GM12874 (cell line): ENCODE data around the gene ZNF296.

ENCODE experiments used
- CTCF ChIP-seq: IDR thresholded peaks from 2 replicates; pipeline ENCODE4 v1.5.1; 2011; ENCODE audit warnings: low read depth, mild to moderate bottlenecking, control low read depth, low read length, moderate library complexity; ENCODE audit not compliant: insufficient read depth

The ZNF296 gene

GRCh38 chr19:45100846-45101252, 24.6 kb upstream of the ZNF296 start:
- no peak for TF ChIP-seq CTCF

GRCh38 chr19:45100201-45100600, 23.9 kb upstream of the ZNF296 start:
- TF ChIP-seq CTCF, result no peak

- no peak for TF ChIP-seq CTCF
These were observed 23.4 kb upstream of the ZNF296 start for GRCh38 chr19:45099467-45100191.

- no peak for TF ChIP-seq CTCF
These were observed 22.5 kb upstream of the ZNF296 start for GRCh38 chr19:45098521-45099466.

GRCh38 chr19:45097776-45098520, 21.7 kb upstream of the ZNF296 start:
- no peak for TF ChIP-seq CTCF

GRCh38 chr19:45097450-45097775, 21.1 kb upstream of the ZNF296 start:
- no peak for TF ChIP-seq CTCF

DNA sequence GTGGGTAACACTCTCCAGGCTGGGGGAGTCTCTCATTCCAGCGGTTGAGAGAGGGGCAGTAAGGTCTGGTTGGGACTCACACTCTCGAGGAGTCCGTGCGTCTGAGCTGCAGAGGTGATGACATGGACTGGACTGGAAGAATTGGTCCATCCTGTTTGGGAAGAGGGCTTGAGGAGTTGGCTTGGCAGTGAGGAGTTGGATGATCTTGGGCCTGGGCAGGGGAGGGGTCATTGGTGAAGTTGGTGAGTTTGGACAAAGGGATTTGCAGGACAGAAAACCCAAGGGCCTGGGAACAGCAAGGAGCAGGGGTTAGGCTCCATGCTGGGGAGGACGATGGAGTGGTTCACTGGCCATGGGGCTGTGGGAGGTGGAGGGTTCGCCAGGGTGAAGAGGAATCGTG, 20.4 kb upstream of the ZNF296 start:
- no peak for TF ChIP-seq CTCF
